ENCODE data around the gene METRN. TPM values are rescaled to one million over a fixed set of nuclear protein-coding genes. Genes with fewer than 3 reads are reported as not detected.

METRN gene
- polyA plus RNA-seq, 3 donors, result 0.97 to 5.4 (median 1.7) TPM

DNA sequence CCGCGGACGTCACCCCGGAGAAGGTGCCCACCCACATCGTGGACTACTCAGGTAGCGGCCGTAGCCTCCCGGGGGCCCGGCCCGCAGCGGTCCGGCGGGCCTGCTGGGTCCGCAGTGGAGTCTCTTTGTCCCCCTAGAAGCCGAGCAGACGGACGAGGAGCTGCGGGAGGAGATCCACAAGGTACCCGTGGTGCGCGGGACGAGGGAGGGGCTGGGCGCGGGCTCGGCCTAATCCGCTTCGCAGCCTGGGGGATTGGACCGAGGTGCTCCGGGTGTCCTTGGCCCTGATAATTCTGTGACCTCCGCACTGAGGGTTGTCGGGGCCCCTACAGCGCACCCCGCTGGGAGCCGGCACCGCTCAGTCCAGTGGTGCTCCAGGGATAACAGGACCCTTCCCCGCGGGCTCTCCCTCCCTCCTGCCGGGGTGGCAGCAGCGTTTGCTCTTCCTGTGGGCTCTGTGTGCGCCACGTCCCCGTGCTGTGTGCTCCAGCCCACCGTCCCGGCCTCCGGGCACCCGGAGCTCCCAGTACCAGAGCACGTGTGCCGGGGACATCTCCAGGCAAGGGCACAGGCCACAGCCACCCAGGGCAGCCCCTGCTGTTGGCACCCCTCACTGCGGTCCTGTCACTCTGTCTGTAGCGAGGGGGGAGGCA is 46.3 kb upstream of the METRN start:
- peak overlapping the region; percentile 83 for H3K9ac ChIP-seq (ENCODE audit: insufficient read depth, low read length, poor library complexity, severe bottlenecking)
- H4K20me1 ChIP-seq (ENCODE audit: insufficient read depth, low read length), result peaks cover 44% of the 10 kb centered on the region
- peak overlapping the region; percentile 96 for H3K4me2 ChIP-seq (replicated peaks; ENCODE audit: extremely low read depth, low read length, poor library complexity, severe bottlenecking)
- H3K4me3 ChIP-seq (replicated peaks in 1 of 3; ENCODE audit: low read depth in 2 of 3, low read length in 3 of 3), result peak overlapping the region; percentile 72 to 87 (median 78)
- H3K4me1 ChIP-seq (ENCODE audit: control insufficient read depth in 1 of 2, insufficient read depth in 2 of 2, low read length in 2 of 2), result peaks cover 17 to 21% of the 10 kb centered on the region in 2 donors
- peaks cover 9% of the 10 kb centered on the region for H3K4me1 Mint-ChIP-seq
- no peaks in the 10 kb centered on the region for H3K27me3 ChIP-seq (ENCODE audit: control insufficient read depth in 2 of 2, insufficient read depth in 2 of 2, low read length in 2 of 2)
- peaks cover 44 to 45% of the 10 kb centered on the region in 2 donors for H3K36me3 ChIP-seq (replicated peaks in 1 of 2; ENCODE audit: control insufficient read depth in 1 of 2, insufficient read depth in 2 of 2, low read length in 2 of 2)
- TF ChIP-seq, protein P1, sequence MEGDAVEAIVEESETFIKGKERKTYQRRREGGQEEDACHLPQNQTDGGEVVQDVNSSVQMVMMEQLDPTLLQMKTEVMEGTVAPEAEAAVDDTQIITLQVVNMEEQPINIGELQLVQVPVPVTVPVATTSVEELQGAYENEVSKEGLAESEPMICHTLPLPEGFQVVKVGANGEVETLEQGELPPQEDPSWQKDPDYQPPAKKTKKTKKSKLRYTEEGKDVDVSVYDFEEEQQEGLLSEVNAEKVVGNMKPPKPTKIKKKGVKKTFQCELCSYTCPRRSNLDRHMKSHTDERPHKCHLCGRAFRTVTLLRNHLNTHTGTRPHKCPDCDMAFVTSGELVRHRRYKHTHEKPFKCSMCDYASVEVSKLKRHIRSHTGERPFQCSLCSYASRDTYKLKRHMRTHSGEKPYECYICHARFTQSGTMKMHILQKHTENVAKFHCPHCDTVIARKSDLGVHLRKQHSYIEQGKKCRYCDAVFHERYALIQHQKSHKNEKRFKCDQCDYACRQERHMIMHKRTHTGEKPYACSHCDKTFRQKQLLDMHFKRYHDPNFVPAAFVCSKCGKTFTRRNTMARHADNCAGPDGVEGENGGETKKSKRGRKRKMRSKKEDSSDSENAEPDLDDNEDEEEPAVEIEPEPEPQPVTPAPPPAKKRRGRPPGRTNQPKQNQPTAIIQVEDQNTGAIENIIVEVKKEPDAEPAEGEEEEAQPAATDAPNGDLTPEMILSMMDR (IDR thresholded peaks at IDR 0.05), result no peak
- peaks cover 0 to 2% (median 2%) of the 10 kb centered on the region in 3 donors for H3K27me3 Mint-ChIP-seq (ENCODE audit: low read depth in 3 of 3)
- DNase-seq, result no peak
- peak overlapping the region; percentile 70 to 78 for H3K4me3 Mint-ChIP-seq
- H3K36me3 Mint-ChIP-seq, result peaks cover 26 to 41% of the 10 kb centered on the region in 2 donors
- intact Hi-C loops (cut with micrococcal nuclease), result no loop called here
- peaks cover 20% of the 10 kb centered on the region for H3K79me2 ChIP-seq (ENCODE audit: insufficient read depth, low read length)
- H3K27ac Mint-ChIP-seq, result peak overlapping the region in 1 of 7 donors; percentile 51
- WGBS (ENCODE audit: insufficient coverage), result 8% methylated on average over 49 of the region's 50 CpGs
- H3K9me3 ChIP-seq (replicated peaks in 1 of 2; ENCODE audit: control insufficient read depth in 1 of 2, insufficient read depth in 1 of 2, low read length in 2 of 2), result no peaks in the 10 kb centered on the region
- H3K9me3 Mint-ChIP-seq, result no peaks in the 10 kb centered on the region
- H3K27ac ChIP-seq (ENCODE audit: low read depth in 1 of 2, low read length in 2 of 2), result peak overlapping the region in 1 of 2 donors; percentile 68
- H2AFZ ChIP-seq (ENCODE audit: insufficient read depth, low read depth, low read length, poor library complexity, severe bottlenecking), result peak overlapping the region; percentile 74

DNA sequence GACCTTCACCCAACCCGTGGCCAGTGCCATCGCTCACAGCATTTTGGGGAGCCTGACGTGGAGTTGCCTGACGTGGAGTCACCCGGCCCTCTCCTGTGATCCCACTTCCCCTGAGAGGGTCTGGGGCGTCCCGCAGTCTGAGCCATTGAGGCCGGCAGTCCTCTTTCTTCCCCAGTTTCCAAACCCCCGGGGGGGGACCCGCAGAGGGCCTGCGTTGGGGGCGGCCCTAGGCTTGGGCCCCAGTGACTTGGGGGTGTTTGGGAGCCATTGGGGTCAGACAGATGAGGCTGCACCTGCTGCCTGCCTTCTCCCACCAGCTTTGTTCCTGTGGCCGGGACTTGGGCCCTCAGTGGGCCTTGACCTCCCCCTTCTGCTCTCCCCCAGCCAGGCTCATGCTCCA is 45.3 kb upstream of the METRN start:
- Histone ChIP-seq H3K27me3 (ENCODE audit: control insufficient read depth in 2 of 2, insufficient read depth in 2 of 2, low read length in 2 of 2) (peaks cover 0 to 1% of the 10 kb centered on the region in 2 donors), H3K4me1 (ENCODE audit: control insufficient read depth in 1 of 2, insufficient read depth in 2 of 2, low read length in 2 of 2) (peaks cover 17 to 23% of the 10 kb centered on the region in 2 donors), H3K9me3 (replicated peaks in 1 of 2; ENCODE audit: control insufficient read depth in 1 of 2, insufficient read depth in 1 of 2, low read length in 2 of 2) (no peaks in the 10 kb centered on the region), H3K4me2 (replicated peaks; ENCODE audit: extremely low read depth, low read length, poor library complexity, severe bottlenecking) (no peak overlapping the region), H3K27ac (ENCODE audit: low read depth in 1 of 2, low read length in 2 of 2) (no peak overlapping the region), H3K4me3 (replicated peaks in 1 of 3; ENCODE audit: low read depth in 2 of 3, low read length in 3 of 3) (no peak overlapping the region), H3K79me2 (ENCODE audit: insufficient read depth, low read length) (peaks cover 20% of the 10 kb centered on the region), H3K36me3 (replicated peaks in 1 of 2; ENCODE audit: control insufficient read depth in 1 of 2, insufficient read depth in 2 of 2, low read length in 2 of 2) (peaks cover 48 to 50% of the 10 kb centered on the region in 2 donors), H2AFZ (ENCODE audit: insufficient read depth, low read depth, low read length, poor library complexity, severe bottlenecking) (no peak overlapping the region), H4K20me1 (ENCODE audit: insufficient read depth, low read length) (peaks cover 53% of the 10 kb centered on the region), H3K9ac (ENCODE audit: insufficient read depth, low read length, poor library complexity, severe bottlenecking) (no peak overlapping the region)
- intact Hi-C loops (cut with micrococcal nuclease), result no loop called here
- Mint-ChIP-seq H3K9me3 (no peaks in the 10 kb centered on the region), H3K36me3 (peaks cover 30 to 47% of the 10 kb centered on the region in 2 donors), H3K4me3 (no peak overlapping the region), H3K4me1 (peaks cover 10% of the 10 kb centered on the region), H3K27ac (peak overlapping the region in 1 of 7 donors; percentile 27), H3K27me3 (ENCODE audit: low read depth in 3 of 3) (peaks cover 2 to 5% (median 3%) of the 10 kb centered on the region in 3 donors)
- WGBS (ENCODE audit: insufficient coverage), result 98% methylated on average over 12 of the region's 13 CpGs
- DNase-seq, result no peak
- TF ChIP-seq, protein P1 (IDR thresholded peaks at IDR 0.05), result no peak
